Neuronal stem cell (in vitro differentiated cells): ENCODE results near the gene GPR161.

Experiments
- DNase-seq: peaks from one replicate; pipeline ENCODE4 v3.0.0-alpha.2; 2013; ENCODE audit warnings: low spot score
- H2AFZ ChIP-seq: one replicate; pipeline ENCODE4 v1.6.1; 2013; ENCODE audit warnings: mild to moderate bottlenecking, low read length, inconsistent platforms
- H2AK5ac ChIP-seq: 2 replicates; pipeline ENCODE4 v1.6.1; 2013; ENCODE audit warnings: low read depth, mild to moderate bottlenecking, inconsistent platforms, low read length, moderate library complexity, mixed read lengths
- H2BK120ac ChIP-seq: 2 replicates; pipeline ENCODE4 v1.6.1; 2013; ENCODE audit warnings: low read depth, mild to moderate bottlenecking, inconsistent platforms, low read length, moderate library complexity, mixed read lengths
- H2BK12ac ChIP-seq: one replicate; pipeline ENCODE4 v1.6.1; 2013; ENCODE audit warnings: low read length, inconsistent platforms
- H2BK15ac ChIP-seq: 2 replicates; pipeline ENCODE4 v1.6.1; 2013; ENCODE audit warnings: mild to moderate bottlenecking, low read length, inconsistent platforms, mixed read lengths
- H2BK5ac ChIP-seq: one replicate; pipeline ENCODE4 v1.6.1; 2013; ENCODE audit warnings: inconsistent platforms, mild to moderate bottlenecking, low read length, moderate library complexity
- H3K14ac ChIP-seq: one replicate; pipeline ENCODE4 v1.6.1; 2013; ENCODE audit warnings: low read length, inconsistent platforms
- H3K18ac ChIP-seq: 2 replicates; pipeline ENCODE4 v1.6.1; 2013; ENCODE audit warnings: low read length, inconsistent platforms
- H3K23ac ChIP-seq: 2 replicates; pipeline ENCODE4 v1.6.1; 2013; ENCODE audit warnings: low read depth, mild to moderate bottlenecking, mixed read lengths, low read length, inconsistent platforms; ENCODE audit not compliant: poor library complexity
- H3K27ac ChIP-seq: replicated peaks from 3 replicates; pipeline ENCODE4 v1.5.1; 2013; ENCODE audit warnings: low read length, inconsistent platforms
- H3K27me3 ChIP-seq, 3 experiments: 2 replicates each; pipeline ENCODE4 v1.6.1; 2013; ENCODE audit warnings: low read length in 3 of 3, mild to moderate bottlenecking in 2 of 3, inconsistent platforms in 1 of 3, low read depth in 1 of 3, mixed read lengths in 1 of 3, moderate library complexity in 1 of 3; ENCODE audit not compliant: control insufficient read depth in 3 of 3, insufficient read depth in 3 of 3
- H3K36me3 ChIP-seq, 2 donors: replicated peaks in 1 of 2; 2 replicates each; pipeline ENCODE4 v1.6.1; 2013; ENCODE audit warnings: low read length in 2 of 2; ENCODE audit not compliant: control insufficient read depth in 2 of 2, insufficient read depth in 2 of 2
- H3K4ac ChIP-seq: 2 replicates; pipeline ENCODE4 v1.6.1; 2013; ENCODE audit warnings: inconsistent platforms, mild to moderate bottlenecking, low read length, moderate library complexity
- H3K4me1 ChIP-seq, 2 donors: 1 replicate in 1 of 2; 2 replicates in 1 of 2; pipeline ENCODE4 v1.6.1; 2013; ENCODE audit warnings: low read length in 2 of 2, low read depth in 1 of 2; ENCODE audit not compliant: control insufficient read depth in 2 of 2, insufficient read depth in 1 of 2
- H3K4me2 ChIP-seq: one replicate; pipeline ENCODE4 v1.6.1; 2013; ENCODE audit warnings: mild to moderate bottlenecking, low read length, inconsistent platforms; ENCODE audit not compliant: insufficient read depth, poor library complexity, severe bottlenecking
- H3K4me3 ChIP-seq, 2 donors: 2 replicates each; pipeline ENCODE4 v1.5.1; 2013; ENCODE audit warnings: low read length in 2 of 2, mild to moderate bottlenecking in 2 of 2, inconsistent platforms in 1 of 2, moderate library complexity in 1 of 2
- H3K79me1 ChIP-seq: one replicate; pipeline ENCODE4 v1.6.1; 2013; ENCODE audit warnings: low read depth, mild to moderate bottlenecking, inconsistent platforms, low read length, moderate library complexity
- H3K9ac ChIP-seq: one replicate; pipeline ENCODE4 v1.6.1; 2013; ENCODE audit warnings: mild to moderate bottlenecking, low read depth, low read length, inconsistent platforms; ENCODE audit not compliant: poor library complexity
- H3K9me3 ChIP-seq, 2 donors: replicated peaks in 1 of 2; 2 replicates each; pipeline versions ENCODE3 to v1.6.1; 2013; ENCODE audit warnings: low read length in 2 of 2, mild to moderate bottlenecking in 2 of 2, inconsistent platforms in 1 of 2, low read depth in 1 of 2, mixed read lengths in 1 of 2, moderate library complexity in 1 of 2; ENCODE audit not compliant: control insufficient read depth in 2 of 2, insufficient read depth in 1 of 2
- H4K8ac ChIP-seq: one replicate; pipeline ENCODE4 v1.6.1; 2013; ENCODE audit warnings: low read depth, mild to moderate bottlenecking, inconsistent platforms, low read length, moderate library complexity
- H4K91ac ChIP-seq: one replicate; pipeline ENCODE4 v1.6.1; 2013; ENCODE audit warnings: low read length, low read depth, mild to moderate bottlenecking, inconsistent platforms; ENCODE audit not compliant: poor library complexity
- WGBS, 2 donors: extraction: QIAGEN DNeasy Blood & Tissue Kit; methylation state at CpG; one replicate each; pipeline ENCODE4 v1.1.7; 2013; ENCODE audit warnings: missing lambda C conversion rate in 2 of 2, mixed read lengths in 1 of 2; ENCODE audit not compliant: insufficient read length in 2 of 2, insufficient replicate concordance in 1 of 2; ENCODE audit errors: extremely low coverage in 2 of 2; 5-methylcytosine and 5-hydroxymethylcytosine counted together

GPR161 gene

DNA sequence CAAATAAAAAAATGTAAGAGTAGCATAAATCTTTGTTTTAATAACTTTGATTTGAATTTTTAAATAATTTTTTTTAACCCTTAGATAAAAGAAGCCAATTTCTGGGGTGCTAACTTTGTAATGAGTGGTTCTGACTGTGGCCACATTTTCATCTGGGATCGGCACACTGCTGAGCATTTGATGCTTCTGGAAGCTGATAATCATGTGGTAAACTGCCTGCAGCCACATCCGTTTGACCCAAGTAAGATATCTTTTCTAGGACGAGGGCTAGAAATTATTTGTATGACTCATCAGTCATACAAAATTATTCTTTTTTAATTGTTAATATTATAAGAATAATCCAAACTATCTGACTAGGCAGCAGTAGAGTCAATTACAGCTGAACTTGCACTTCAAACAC, 71.2 kb downstream of the GPR161 start:
- no peak overlapping the region for H3K9ac ChIP-seq
- H3K4me1 ChIP-seq = no peaks in the 10 kb centered on the region
- no peak overlapping the region for H4K91ac ChIP-seq
- no peak overlapping the region for H2BK120ac ChIP-seq
- no peak overlapping the region for H2BK12ac ChIP-seq
- no peaks in the 10 kb centered on the region for H3K79me1 ChIP-seq
- H2BK15ac ChIP-seq = no peak overlapping the region
- no peak overlapping the region for H3K14ac ChIP-seq
- no CpG with 5 or more reads among the region's 3 CpGs for WGBS, 2 donors
- H3K18ac ChIP-seq = no peak overlapping the region
- H2BK5ac ChIP-seq = no peak overlapping the region
- H3K23ac ChIP-seq = no peak overlapping the region
- no peak overlapping the region for H3K4me2 ChIP-seq
- H3K27ac ChIP-seq = no peak overlapping the region
- H4K8ac ChIP-seq = no peak overlapping the region
- H3K36me3 ChIP-seq = peaks cover under 1 to 28% of the 10 kb centered on the region in 2 donors
- H2AFZ ChIP-seq = no peak overlapping the region
- no peak overlapping the region for H3K4ac ChIP-seq
- no peak overlapping the region for H2AK5ac ChIP-seq
- H3K4me3 ChIP-seq = no peak overlapping the region
- DNase-seq = no peak
- no peaks in the 10 kb centered on the region for H3K27me3 ChIP-seq
- H3K9me3 ChIP-seq = no peaks in the 10 kb centered on the region

DNA sequence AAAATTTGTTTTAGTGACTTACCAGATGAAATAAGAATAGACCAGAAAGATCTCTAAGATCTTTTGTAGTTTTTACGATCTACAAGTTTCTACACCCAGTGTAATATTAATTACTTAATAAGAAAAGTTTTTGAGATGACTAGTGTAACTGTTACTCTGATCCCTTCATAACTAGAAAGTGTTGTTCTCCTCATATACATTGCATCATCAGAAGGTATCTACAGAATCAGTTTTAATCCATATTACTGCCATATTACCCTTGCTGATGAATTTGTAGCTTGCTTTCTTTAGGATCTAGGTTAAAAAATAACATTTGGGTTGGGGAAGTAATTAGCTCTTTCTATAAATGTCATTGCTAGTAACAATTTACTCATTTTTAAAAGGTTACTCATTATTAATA, 72.5 kb downstream of the GPR161 start:
- no peak overlapping the region for H2AK5ac ChIP-seq
- H2AFZ ChIP-seq = no peak overlapping the region
- no peak overlapping the region for H2BK15ac ChIP-seq
- DNase-seq = no peak
- H3K27ac ChIP-seq = no peak overlapping the region
- H4K8ac ChIP-seq = no peak overlapping the region
- no peak overlapping the region for H3K4ac ChIP-seq
- no peaks in the 10 kb centered on the region for H3K9me3 ChIP-seq
- H2BK5ac ChIP-seq = no peak overlapping the region
- no peaks in the 10 kb centered on the region for H3K79me1 ChIP-seq
- no peaks in the 10 kb centered on the region for H3K4me1 ChIP-seq
- no peak overlapping the region for H3K4me2 ChIP-seq
- no peak overlapping the region for H3K4me3 ChIP-seq
- no peak overlapping the region for H3K18ac ChIP-seq
- H2BK120ac ChIP-seq = no peak overlapping the region
- H3K36me3 ChIP-seq = peaks cover 0 to 19% of the 10 kb centered on the region in 2 donors
- no peak overlapping the region for H3K9ac ChIP-seq
- no peak overlapping the region for H3K14ac ChIP-seq
- WGBS, 2 donors = no CpG with 5 or more reads among the region's 1 CpG
- no peak overlapping the region for H2BK12ac ChIP-seq
- no peaks in the 10 kb centered on the region for H3K27me3 ChIP-seq
- no peak overlapping the region for H3K23ac ChIP-seq
- H4K91ac ChIP-seq = no peak overlapping the region

DNA sequence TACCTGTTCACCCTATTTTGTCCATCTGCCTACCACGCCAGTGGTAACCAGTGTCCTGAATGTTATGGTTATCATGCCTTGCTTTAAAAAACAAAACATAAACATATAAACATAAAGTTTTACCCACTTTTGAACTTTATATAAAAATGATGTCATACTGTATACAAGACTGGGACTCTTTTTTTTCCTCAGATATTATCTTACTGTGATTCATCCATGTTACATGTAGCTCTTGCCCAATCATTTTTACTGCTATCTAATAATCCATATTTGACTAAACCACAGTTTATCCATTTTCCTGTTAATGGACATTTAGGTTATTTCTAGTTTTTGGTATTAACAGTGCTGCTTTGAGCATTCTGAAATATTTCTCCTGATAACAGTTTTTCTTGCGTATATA, 78.8 kb downstream of the GPR161 start:
- H2AK5ac ChIP-seq = no peak overlapping the region
- H3K4me3 ChIP-seq = no peak overlapping the region
- no peak overlapping the region for H3K4ac ChIP-seq
- DNase-seq = no peak
- H3K18ac ChIP-seq = no peak overlapping the region
- no peak overlapping the region for H3K4me2 ChIP-seq
- no peaks in the 10 kb centered on the region for H3K36me3 ChIP-seq
- H4K8ac ChIP-seq = no peak overlapping the region
- H3K79me1 ChIP-seq = no peaks in the 10 kb centered on the region
- no peak overlapping the region for H4K91ac ChIP-seq
- WGBS, 2 donors = no CpG with 5 or more reads among the region's 2 CpGs
- no peaks in the 10 kb centered on the region for H3K4me1 ChIP-seq
- H3K27me3 ChIP-seq = no peaks in the 10 kb centered on the region
- no peak overlapping the region for H3K23ac ChIP-seq
- no peak overlapping the region for H2BK120ac ChIP-seq
- H2BK15ac ChIP-seq = no peak overlapping the region
- H3K9ac ChIP-seq = no peak overlapping the region
- no peak overlapping the region for H3K14ac ChIP-seq
- no peak overlapping the region for H2AFZ ChIP-seq
- no peaks in the 10 kb centered on the region for H3K9me3 ChIP-seq
- no peak overlapping the region for H2BK5ac ChIP-seq
- H2BK12ac ChIP-seq = no peak overlapping the region
- no peak overlapping the region for H3K27ac ChIP-seq

GRCh38 chr1:168057355-168057754, 79.4 kb downstream of the GPR161 start:
- no peak for DNase-seq
- Histone ChIP-seq H2BK5ac (no peak overlapping the region), H3K4me1 (no peaks in the 10 kb centered on the region), H2BK120ac (no peak overlapping the region), H3K4me3 (no peak overlapping the region), H2BK12ac (no peak overlapping the region), H3K79me1 (no peaks in the 10 kb centered on the region), H2AK5ac (no peak overlapping the region), H3K23ac (no peak overlapping the region), H4K8ac (no peak overlapping the region), H3K14ac (no peak overlapping the region), H3K4me2 (no peak overlapping the region), H3K18ac (no peak overlapping the region), H3K36me3 (no peaks in the 10 kb centered on the region), H3K4ac (no peak overlapping the region), H3K9ac (no peak overlapping the region), H3K9me3 (no peaks in the 10 kb centered on the region), H2AFZ (no peak overlapping the region), H2BK15ac (no peak overlapping the region), H4K91ac (no peak overlapping the region), H3K27me3 (no peaks in the 10 kb centered on the region), H3K27ac (no peak overlapping the region)
- WGBS, 2 donors = no CpG with 5 or more reads among the region's 1 CpG
